HFFc6 (cell line): ENCODE data around the gene STAB1. TPM values are rescaled to one million over a fixed set of nuclear protein-coding genes. Genes with fewer than 3 reads are reported as not detected.
A peak's percentile ranks its signal among the peaks of the same experiment; 100 is the strongest.

Experiments used
- DNase-seq: peaks from one replicate; pipeline ENCODE4 v3.0.0-alpha.2; 2018
- H3K27ac Mint-ChIP-seq: 2 replicates; pipeline ENCODE4 v1.8.0; 2020; ENCODE audit warnings: mild to moderate bottlenecking, mixed read lengths
- H3K27me3 Mint-ChIP-seq: 2 replicates; pipeline ENCODE4 v1.8.0; 2021; ENCODE audit warnings: mild to moderate bottlenecking, moderate library complexity, mixed read lengths; ENCODE audit not compliant: insufficient read depth
- H3K36me3 Mint-ChIP-seq: 2 replicates; pipeline ENCODE4 v1.8.0; 2021; ENCODE audit warnings: low read depth, mixed read lengths
- H3K4me1 Mint-ChIP-seq: 2 replicates; pipeline ENCODE4 v1.8.0; 2020; ENCODE audit warnings: low read depth, mixed read lengths
- H3K4me3 Mint-ChIP-seq: 2 replicates; pipeline ENCODE4 v1.8.0; 2020; ENCODE audit warnings: mild to moderate bottlenecking, moderate library complexity, mixed read lengths
- H3K9me3 Mint-ChIP-seq: 2 replicates; pipeline ENCODE4 v1.8.0; 2020; ENCODE audit warnings: mild to moderate bottlenecking, mixed read lengths
- total RNA-seq, 6 experiments: library from RNA; stranded (reverse); fragmentation: NEBNext Ultra II Directional; extraction: Animal tissue kit (Norgen Biotek cat#: 25700); gene quantifications; 2 replicates in 1 of 6; 3 replicates in 5 of 6; pipeline ENCODE4 v1.2.3, GENCODE V29; 2021
- TF ChIP-seq, protein P1 (sequence below): fragments of 200-600 bp; sonication (generic); IDR thresholded peaks from 2 replicates; pipeline ENCODE4 v1.5.0; 2021; ENCODE audit warnings: antibody characterized with exemption, mild to moderate bottlenecking

STAB1 gene
- total RNA-seq, 6 experiments from 2014 or later: not detected

DNA sequence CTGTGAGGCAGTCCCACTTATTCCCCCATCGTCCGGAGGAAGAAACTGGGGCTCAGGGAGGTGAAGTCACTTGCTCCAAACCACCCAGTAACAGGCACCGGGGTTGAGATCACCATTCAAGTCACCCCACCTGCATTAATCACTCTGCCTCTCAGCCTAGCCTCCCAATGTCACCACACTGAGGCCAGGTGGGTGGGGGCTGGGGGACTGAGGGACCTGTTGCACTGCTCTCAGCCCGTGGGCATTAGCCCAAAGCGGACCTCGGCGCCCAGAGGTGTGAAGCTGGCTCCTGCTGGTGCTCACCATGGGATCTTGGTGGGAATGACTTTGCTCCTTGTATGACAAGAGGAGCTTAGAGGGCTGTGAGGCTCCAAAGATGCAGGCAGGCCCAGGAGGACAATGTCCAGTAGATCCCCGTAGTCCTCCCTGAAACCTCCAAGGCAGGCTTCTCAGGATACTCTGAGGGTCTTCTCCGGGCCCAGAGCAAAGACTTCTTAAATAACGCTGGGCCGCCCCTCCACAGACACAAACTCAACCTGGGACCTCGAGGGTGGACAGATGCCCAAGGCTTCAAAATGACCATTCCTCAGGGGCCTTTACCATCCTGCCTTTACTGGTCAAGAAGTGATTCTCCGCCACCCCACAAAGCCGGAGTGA, 36.9 kb downstream of the STAB1 start:
- Mint-ChIP-seq H3K4me1 (peaks cover 43% of the 10 kb centered on the region), H3K4me3 (peak overlapping the region; percentile 91), H3K27ac (peak overlapping the region; percentile 82; the same call in 1 of the 2 replicates), H3K27me3 (peaks cover 4% of the 10 kb centered on the region), H3K9me3 (no peaks in the 10 kb centered on the region), H3K36me3 (peaks cover 4% of the 10 kb centered on the region; the same call in 1 of the 2 replicates)
- TF ChIP-seq, protein P1, sequence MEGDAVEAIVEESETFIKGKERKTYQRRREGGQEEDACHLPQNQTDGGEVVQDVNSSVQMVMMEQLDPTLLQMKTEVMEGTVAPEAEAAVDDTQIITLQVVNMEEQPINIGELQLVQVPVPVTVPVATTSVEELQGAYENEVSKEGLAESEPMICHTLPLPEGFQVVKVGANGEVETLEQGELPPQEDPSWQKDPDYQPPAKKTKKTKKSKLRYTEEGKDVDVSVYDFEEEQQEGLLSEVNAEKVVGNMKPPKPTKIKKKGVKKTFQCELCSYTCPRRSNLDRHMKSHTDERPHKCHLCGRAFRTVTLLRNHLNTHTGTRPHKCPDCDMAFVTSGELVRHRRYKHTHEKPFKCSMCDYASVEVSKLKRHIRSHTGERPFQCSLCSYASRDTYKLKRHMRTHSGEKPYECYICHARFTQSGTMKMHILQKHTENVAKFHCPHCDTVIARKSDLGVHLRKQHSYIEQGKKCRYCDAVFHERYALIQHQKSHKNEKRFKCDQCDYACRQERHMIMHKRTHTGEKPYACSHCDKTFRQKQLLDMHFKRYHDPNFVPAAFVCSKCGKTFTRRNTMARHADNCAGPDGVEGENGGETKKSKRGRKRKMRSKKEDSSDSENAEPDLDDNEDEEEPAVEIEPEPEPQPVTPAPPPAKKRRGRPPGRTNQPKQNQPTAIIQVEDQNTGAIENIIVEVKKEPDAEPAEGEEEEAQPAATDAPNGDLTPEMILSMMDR: no peak
- DNase-seq: no peak

- Mint-ChIP-seq H3K9me3 (no peaks in the 10 kb centered on the region), H3K36me3 (peaks cover 7% of the 10 kb centered on the region), H3K4me1 (peaks cover 46% of the 10 kb centered on the region), H3K27ac (peak overlapping the region; percentile 82), H3K27me3 (peaks cover 4% of the 10 kb centered on the region), H3K4me3 (peak overlapping the region; percentile 91)
- peak; percentile 53 for DNase-seq
- TF ChIP-seq, protein P1: no peak
Measured at GRCh38 chr3:52532517-52532837, 37.3 kb downstream of the STAB1 start.

DNA sequence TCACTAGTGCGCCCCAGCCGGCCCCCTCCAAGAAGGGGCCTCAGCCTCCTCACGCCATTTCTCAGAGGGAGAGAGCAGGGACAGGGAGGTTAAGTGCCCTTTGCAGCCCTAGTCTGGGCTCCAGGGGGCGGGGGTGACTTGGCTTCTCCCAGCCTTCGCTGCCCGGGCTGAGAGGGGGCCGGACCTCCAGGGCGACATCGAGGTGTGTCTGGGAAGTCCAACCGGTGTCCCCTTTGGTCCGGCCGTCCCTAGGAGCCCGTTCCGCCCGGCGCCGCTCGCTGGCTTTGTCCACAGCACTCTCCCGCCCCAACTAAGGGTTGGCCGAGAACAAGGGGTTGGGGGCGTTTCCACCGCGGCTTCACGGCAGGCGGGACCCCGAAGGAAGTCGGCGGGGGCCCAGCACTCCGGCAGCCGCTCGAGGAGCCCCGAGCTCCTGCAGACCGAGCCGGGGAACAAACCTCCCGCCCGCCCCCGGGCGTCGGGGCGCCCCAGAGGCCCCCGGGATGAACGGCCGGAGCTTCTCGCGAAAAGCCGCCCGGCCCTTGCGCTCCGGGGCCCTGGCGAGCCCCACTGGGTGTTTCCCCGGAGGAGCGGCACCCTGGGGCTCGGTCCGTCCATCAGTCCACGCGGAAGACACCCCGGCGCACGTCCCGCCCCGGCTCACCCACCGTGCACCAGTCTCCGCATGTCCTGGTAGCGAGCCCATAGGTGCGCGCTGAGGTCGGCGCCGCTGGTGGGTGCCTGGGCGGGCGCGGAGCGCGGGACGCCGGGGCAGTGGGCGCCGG, 37.9 kb downstream of the STAB1 start:
- peak overlapping the region; percentile 82 for H3K27ac Mint-ChIP-seq
- H3K9me3 Mint-ChIP-seq: no peaks in the 10 kb centered on the region
- H3K27me3 Mint-ChIP-seq: peaks cover 4% of the 10 kb centered on the region
- H3K4me3 Mint-ChIP-seq: peak overlapping the region; percentile 91
- no peak for DNase-seq
- TF ChIP-seq, protein P1: no peak
- H3K36me3 Mint-ChIP-seq: peaks cover 12% of the 10 kb centered on the region
- peaks cover 52% of the 10 kb centered on the region for H3K4me1 Mint-ChIP-seq

DNA sequence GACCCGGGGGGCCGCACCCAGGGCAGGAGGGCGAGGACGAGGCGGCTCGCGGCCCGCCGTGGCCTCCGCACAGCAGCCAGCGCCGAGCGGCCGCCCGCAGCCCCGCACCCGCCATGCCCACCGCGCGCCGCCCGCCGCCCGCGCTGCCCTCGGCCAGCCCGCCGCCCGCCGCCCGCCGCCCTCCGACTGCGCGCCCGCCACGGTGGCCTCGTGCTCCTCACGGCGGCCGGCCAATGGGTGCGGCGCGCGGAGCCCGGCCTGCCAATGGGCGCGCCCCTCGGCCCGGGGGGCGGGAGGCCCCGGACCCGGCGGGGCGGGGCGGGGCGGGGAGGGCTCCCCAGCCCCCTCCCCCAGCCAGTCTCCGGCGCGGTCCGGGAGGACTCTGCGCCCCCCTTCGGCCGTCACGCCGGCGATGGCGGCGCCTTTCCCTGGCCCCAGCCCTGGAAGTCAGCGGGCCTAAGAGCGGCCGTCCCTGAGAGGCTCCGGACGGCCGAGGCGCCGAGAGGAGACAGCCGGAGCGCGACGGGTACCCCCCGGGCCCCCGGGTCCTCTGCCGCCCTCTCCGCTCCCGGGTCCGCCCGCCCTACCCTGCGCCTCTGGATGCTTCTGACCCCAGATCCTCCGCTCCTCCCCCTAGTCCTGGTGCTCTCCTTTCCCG, 38.6 kb downstream of the STAB1 start, which contains the start of gene NT5DC2:
TSS of gene NT5DC2 (minus strand) at position 235 of the 658 bp plus-strand sequence. CDS start at position 115, 120 bp downstream.
- peaks cover 4% of the 10 kb centered on the region for H3K27me3 Mint-ChIP-seq
- H3K4me3 Mint-ChIP-seq: peak within 1 kb of the TSS; percentile 91
- H3K36me3 Mint-ChIP-seq: peaks cover 17% of the 10 kb centered on the region
- TF ChIP-seq, protein P1: peak; percentile 27; the same call in 1 of the 2 replicates
- H3K4me1 Mint-ChIP-seq: peaks cover 59% of the 10 kb centered on the region
- no peak for DNase-seq
- no peaks in the 10 kb centered on the region for H3K9me3 Mint-ChIP-seq
- H3K27ac Mint-ChIP-seq: peak within 1 kb of the TSS; percentile 82

DNA sequence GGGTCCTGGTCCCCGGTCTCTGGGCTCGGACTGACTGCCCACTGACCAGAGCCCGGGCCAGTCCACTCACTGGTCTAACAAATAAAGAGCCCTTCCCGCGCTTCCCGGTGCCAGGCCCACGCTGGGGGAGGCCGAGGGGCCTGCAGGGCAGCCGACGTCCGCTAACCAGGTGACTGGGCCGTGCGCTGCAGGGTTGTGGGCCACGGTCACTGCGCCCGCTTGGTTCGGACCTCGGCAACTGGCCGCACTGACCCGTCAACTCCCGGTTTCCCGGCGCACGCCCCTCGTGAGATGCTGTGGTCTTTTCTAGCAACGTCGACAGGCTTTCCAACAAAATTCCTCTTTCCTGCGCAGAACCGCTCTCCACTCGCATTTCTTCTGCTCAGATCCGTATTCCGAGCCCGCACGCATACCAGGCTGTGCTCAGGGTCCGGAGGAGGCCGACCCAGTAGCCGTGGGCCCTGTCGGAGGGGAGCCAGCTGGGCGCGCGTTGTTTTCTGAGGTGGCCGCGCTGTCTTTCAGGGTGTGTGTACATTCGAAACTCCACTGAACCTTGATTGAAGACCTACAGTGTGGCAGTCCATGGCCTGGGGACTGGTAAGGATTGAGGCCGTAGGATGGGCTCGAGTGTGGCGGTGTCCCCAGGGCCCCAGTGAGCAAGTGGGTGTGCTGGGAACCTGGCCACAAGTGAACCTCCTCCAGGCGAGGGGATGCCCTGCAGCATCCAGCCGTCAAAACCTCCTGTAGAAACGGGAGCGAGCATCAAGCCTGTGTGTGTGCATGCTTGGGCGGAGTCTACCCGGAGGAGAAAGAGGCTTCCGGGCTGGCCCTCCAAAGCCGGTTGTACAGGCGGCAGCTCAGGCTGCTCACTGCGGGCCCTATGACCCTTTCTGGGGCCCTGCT, 39.4 kb downstream of the STAB1 start:
- Mint-ChIP-seq H3K4me3 (peak overlapping the region; percentile 88), H3K27ac (peak overlapping the region; percentile 78), H3K9me3 (no peaks in the 10 kb centered on the region), H3K27me3 (peaks cover 7% of the 10 kb centered on the region), H3K4me1 (peaks cover 63% of the 10 kb centered on the region), H3K36me3 (peaks cover 20% of the 10 kb centered on the region)
- TF ChIP-seq, protein P1: no peak
- DNase-seq: peak; percentile 38
